ENCODE results near the gene CPEB1.
A peak's percentile ranks its signal among the peaks of the same experiment; 100 is the strongest.
"Not testable (repeated sequence)": the region's sequence is repeated elsewhere in the genome, so short reads cannot be mapped to it uniquely, and the experiment has no call there.

CPEB1 gene

DNA sequence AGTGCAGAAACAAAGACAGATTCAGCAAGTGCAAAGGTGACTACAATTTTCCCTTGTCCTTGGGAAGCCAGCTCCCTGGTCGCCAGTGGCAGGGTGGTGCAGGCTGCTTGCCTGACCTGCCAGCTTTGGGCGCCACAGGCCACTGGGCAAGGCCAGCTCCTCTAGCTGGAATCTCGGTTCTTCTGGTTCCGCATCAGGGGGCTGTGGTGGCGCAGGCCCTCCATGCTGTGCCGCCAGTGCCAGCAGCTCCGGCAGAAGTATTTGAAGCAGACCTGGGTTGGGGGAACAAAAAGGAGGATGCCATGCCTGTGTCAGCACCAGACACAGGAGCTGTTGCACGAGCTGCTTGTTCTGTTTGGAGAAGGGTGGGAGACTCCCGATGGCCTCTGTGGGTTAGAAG lies 102.7 kb downstream of the CPEB1 start:
- no peak overlapping the region for H3K4me3 ChIP-seq (ENCODE audit: low read length)
- H3K27me3 ChIP-seq (replicated peaks; ENCODE audit: control insufficient read depth, insufficient read depth, low read length) = no peaks in the 10 kb centered on the region
- no peak for DNase-seq (ENCODE audit: low read depth)
- no peak overlapping the region for H3K9ac ChIP-seq (ENCODE audit: low read length)
- H3K9me3 ChIP-seq (ENCODE audit: control insufficient read depth, low read length) = no peaks in the 10 kb centered on the region
- peaks cover 6% of the 10 kb centered on the region for H3K36me3 ChIP-seq (ENCODE audit: control insufficient read depth, insufficient read depth, low read length, severe bottlenecking)
- peaks cover 15% of the 10 kb centered on the region for H3K4me1 ChIP-seq (ENCODE audit: control insufficient read depth, insufficient read depth, low read length)

DNA sequence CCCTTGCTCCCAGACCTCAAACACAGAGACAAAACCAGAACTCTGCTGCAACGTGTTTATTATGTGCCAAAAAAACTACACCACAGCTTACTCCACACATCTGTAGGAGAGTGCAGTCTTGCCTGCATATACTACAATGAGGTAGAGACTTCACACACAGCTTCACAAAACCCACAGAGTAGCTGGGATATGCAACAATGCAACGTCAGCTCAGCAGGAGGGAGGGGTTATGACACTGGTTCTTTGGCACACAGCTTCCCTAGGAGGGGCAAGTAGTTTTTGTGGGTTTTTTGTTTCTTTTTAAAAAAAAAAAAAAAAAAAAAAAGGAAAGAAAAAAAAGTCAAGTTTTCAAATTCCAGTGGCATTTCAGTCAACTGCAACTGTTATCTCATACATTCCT lies 104.0 kb downstream of the CPEB1 start:
- Histone ChIP-seq H3K9ac (ENCODE audit: low read length) (no peak overlapping the region), H3K4me3 (ENCODE audit: low read length) (no peak overlapping the region), H3K36me3 (ENCODE audit: control insufficient read depth, insufficient read depth, low read length, severe bottlenecking) (peaks cover 14% of the 10 kb centered on the region), H3K4me1 (ENCODE audit: control insufficient read depth, insufficient read depth, low read length) (peaks cover 22% of the 10 kb centered on the region), H3K9me3 (ENCODE audit: control insufficient read depth, low read length) (no peaks in the 10 kb centered on the region), H3K27me3 (replicated peaks; ENCODE audit: control insufficient read depth, insufficient read depth, low read length) (no peaks in the 10 kb centered on the region)
- DNase-seq (ENCODE audit: low read depth) = peak; percentile 69

DNA sequence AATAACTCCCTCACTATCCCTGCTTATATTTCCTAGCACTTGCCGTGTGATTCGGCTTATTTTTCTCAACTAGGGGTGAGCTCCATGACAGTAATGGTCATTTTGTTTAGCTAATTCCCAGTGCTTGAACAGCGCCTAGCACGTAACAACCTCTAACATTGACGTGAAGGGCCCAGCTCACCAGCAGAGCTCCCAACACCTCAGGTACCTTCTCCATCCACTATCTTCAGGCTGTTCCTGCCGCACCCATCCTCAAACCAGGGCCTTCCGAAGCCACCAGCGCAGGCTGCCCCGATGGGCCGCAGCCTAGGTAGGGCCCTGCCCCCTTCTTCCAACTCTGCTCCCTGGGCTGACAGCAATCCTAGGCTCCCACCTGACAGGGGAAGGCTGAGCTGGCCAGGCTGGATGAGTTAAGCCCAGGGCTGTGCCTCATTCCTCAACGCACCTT lies 106.2 kb downstream of the CPEB1 start:
- peaks cover 29% of the 10 kb centered on the region for H3K36me3 ChIP-seq (ENCODE audit: control insufficient read depth, insufficient read depth, low read length, severe bottlenecking)
- peak overlapping the region; percentile 100 for H3K9ac ChIP-seq (ENCODE audit: low read length)
- H3K4me3 ChIP-seq (ENCODE audit: low read length) = peak overlapping the region; percentile 99
- no peaks in the 10 kb centered on the region for H3K27me3 ChIP-seq (replicated peaks; ENCODE audit: control insufficient read depth, insufficient read depth, low read length)
- DNase-seq (ENCODE audit: low read depth) = peak; percentile 29
- H3K4me1 ChIP-seq (ENCODE audit: control insufficient read depth, insufficient read depth, low read length) = peaks cover 44% of the 10 kb centered on the region
- no peaks in the 10 kb centered on the region for H3K9me3 ChIP-seq (ENCODE audit: control insufficient read depth, low read length)

- H3K27me3 ChIP-seq (replicated peaks; ENCODE audit: control insufficient read depth, insufficient read depth, low read length) = no peaks in the 10 kb centered on the region
- H3K9me3 ChIP-seq (ENCODE audit: control insufficient read depth, low read length) = no peaks in the 10 kb centered on the region
- H3K36me3 ChIP-seq (ENCODE audit: control insufficient read depth, insufficient read depth, low read length, severe bottlenecking) = peaks cover 36% of the 10 kb centered on the region
- DNase-seq (ENCODE audit: low read depth) = peak; percentile 98
- peaks cover 48% of the 10 kb centered on the region for H3K4me1 ChIP-seq (ENCODE audit: control insufficient read depth, insufficient read depth, low read length)
- H3K9ac ChIP-seq (ENCODE audit: low read length) = peak within 1 kb of the TSS; percentile 100
- peak within 1 kb of the TSS; percentile 99 for H3K4me3 ChIP-seq (ENCODE audit: low read length)
Measured at GRCh38 chr15:82540055-82540983, 106.8 kb downstream of the CPEB1 start, which contains the start of gene RPS17. TSS of gene RPS17 (minus strand) at chr15:82540457. CDS start at chr15:82540428, 29 bp downstream.

DNA sequence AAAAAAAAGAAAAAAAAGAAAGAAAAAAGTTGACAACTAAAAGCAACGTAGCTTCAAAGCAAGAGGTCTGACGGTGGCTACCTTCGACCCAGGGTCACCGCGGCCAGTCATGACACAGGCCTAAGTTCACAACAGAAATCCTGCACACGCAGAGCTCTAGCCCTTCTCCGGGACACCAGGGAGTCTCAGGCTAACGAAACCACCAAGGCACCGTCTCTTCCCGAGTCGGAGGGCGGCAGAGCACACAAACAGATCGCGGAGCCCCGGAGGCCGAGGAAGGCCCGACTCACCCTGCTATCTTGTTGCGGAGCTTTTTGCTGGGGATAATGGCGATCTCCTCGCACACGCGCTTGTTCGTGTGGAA lies 107.5 kb downstream of the CPEB1 start:
- peaks cover 48% of the 10 kb centered on the region for H3K4me1 ChIP-seq (ENCODE audit: control insufficient read depth, insufficient read depth, low read length)
- H3K4me3 ChIP-seq (ENCODE audit: low read length) = peak overlapping the region; percentile 99
- peaks cover 40% of the 10 kb centered on the region for H3K36me3 ChIP-seq (ENCODE audit: control insufficient read depth, insufficient read depth, low read length, severe bottlenecking)
- no peaks in the 10 kb centered on the region for H3K27me3 ChIP-seq (replicated peaks; ENCODE audit: control insufficient read depth, insufficient read depth, low read length)
- H3K9ac ChIP-seq (ENCODE audit: low read length) = peak overlapping the region; percentile 100
- no peaks in the 10 kb centered on the region for H3K9me3 ChIP-seq (ENCODE audit: control insufficient read depth, low read length)
- peak; percentile 41 for DNase-seq (ENCODE audit: low read depth)

- Histone ChIP-seq H3K4me3 (ENCODE audit: low read length) (peak overlapping the region; percentile 99), H3K4me1 (ENCODE audit: control insufficient read depth, insufficient read depth, low read length) (peaks cover 48% of the 10 kb centered on the region), H3K27me3 (replicated peaks; ENCODE audit: control insufficient read depth, insufficient read depth, low read length) (no peaks in the 10 kb centered on the region), H3K9ac (ENCODE audit: low read length) (peak overlapping the region; percentile 100), H3K9me3 (ENCODE audit: control insufficient read depth, low read length) (no peaks in the 10 kb centered on the region), H3K36me3 (ENCODE audit: control insufficient read depth, insufficient read depth, low read length, severe bottlenecking) (peaks cover 46% of the 10 kb centered on the region)
- DNase-seq (ENCODE audit: low read depth) = peak; percentile 32
Measured at GRCh38 chr15:82538961-82539690, 108.0 kb downstream of the CPEB1 start.

DNA sequence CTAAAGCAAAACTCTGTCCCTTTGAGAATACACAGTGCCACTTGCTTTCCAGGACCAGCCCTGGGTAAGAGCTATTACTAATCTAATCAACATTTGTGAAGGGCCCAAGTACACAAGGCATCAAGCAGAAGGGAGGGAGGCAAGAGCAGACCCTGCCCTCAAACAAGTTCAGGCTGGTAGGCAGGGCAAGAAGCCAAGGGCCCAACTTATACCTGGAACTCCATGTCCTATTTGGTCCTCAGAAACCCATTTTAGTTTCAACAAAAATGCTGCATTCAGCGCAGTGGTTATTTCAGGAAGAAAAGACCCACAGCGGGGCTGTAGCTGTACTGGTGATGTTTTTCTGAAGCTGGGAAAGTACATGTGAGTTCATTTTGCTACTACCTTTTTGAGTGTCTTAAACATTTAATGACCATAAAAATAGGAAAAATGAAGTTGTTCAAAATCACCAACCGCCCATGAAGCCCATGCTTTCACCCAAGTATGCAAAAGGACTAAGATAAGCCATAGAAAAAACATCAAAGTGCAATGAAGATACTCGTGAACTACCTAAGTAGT lies 109.7 kb downstream of the CPEB1 start:
- Histone ChIP-seq H3K36me3 (ENCODE audit: control insufficient read depth, insufficient read depth, low read length, severe bottlenecking) (peaks cover 59% of the 10 kb centered on the region), H3K4me1 (ENCODE audit: control insufficient read depth, insufficient read depth, low read length) (peaks cover 36% of the 10 kb centered on the region), H3K4me3 (ENCODE audit: low read length) (peak overlapping the region; percentile 99), H3K9me3 (ENCODE audit: control insufficient read depth, low read length) (no peaks in the 10 kb centered on the region), H3K9ac (ENCODE audit: low read length) (peak overlapping the region; percentile 100), H3K27me3 (replicated peaks; ENCODE audit: control insufficient read depth, insufficient read depth, low read length) (no peaks in the 10 kb centered on the region)
- no peak for DNase-seq (ENCODE audit: low read depth)

GRCh38 chr15:82536409-82537350 lies 110.5 kb downstream of the CPEB1 start:
- no peak overlapping the region for H3K4me3 ChIP-seq (ENCODE audit: low read length)

DNA sequence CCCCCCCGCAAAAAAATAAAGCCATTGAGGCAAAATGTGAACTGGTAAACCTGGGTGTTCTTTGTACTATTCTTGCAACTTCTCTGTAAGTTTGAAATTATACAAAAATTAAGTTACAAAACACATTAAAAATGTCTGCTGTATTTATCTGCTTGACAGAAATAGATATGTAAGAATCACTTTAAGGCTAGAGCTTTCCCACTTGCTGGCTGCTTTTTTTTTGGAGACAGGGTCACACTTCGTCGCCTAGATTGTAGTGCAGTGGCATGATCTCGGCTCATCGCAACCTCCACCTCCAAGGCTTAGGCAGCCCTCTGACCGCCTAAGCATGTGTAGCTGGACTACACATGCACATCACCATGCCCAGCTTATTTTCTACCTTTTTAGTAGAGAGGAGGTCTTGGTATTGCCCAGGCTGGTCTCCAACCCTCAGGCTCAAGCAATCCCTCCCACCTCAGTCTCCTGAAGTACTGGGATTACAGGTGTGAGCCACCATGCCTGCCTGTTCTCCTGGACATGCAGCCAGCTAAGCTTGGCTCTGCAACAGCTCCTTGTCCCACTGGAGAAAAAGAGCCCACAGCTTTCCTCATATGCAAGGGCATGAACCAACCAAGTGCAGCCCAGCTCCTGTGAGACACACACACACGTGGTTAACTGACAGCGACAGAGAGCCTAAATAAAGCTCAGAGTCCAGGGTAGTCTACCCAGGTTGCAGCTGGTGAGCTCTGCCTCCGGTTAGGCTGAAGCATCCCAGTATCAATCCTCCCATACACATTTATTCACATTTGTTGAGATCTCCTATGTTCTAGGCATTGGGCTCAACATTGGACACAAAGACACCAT lies 111.4 kb downstream of the CPEB1 start:
- Histone ChIP-seq H3K36me3 (ENCODE audit: control insufficient read depth, insufficient read depth, low read length, severe bottlenecking) (peaks cover 59% of the 10 kb centered on the region), H3K4me1 (ENCODE audit: control insufficient read depth, insufficient read depth, low read length) (peaks cover 32% of the 10 kb centered on the region), H3K9ac (ENCODE audit: low read length) (no peak overlapping the region), H3K9me3 (ENCODE audit: control insufficient read depth, low read length) (no peaks in the 10 kb centered on the region), H3K4me3 (ENCODE audit: low read length) (no peak overlapping the region), H3K27me3 (replicated peaks; ENCODE audit: control insufficient read depth, insufficient read depth, low read length) (no peaks in the 10 kb centered on the region)
- no peak for DNase-seq (ENCODE audit: low read depth)

More at GRCh38 chr15:82536409-82537350, 110.5 kb downstream of the CPEB1 start:
- H3K36me3 ChIP-seq (ENCODE audit: control insufficient read depth, insufficient read depth, low read length, severe bottlenecking) = peaks cover 59% of the 10 kb centered on the region
- H3K9ac ChIP-seq (ENCODE audit: low read length) = no peak overlapping the region
- H3K4me1 ChIP-seq (ENCODE audit: control insufficient read depth, insufficient read depth, low read length) = peaks cover 36% of the 10 kb centered on the region
- no peak for DNase-seq (ENCODE audit: low read depth)
- H3K9me3 ChIP-seq (ENCODE audit: control insufficient read depth, low read length) = no peaks in the 10 kb centered on the region
- H3K27me3 ChIP-seq (replicated peaks; ENCODE audit: control insufficient read depth, insufficient read depth, low read length) = no peaks in the 10 kb centered on the region

DNA sequence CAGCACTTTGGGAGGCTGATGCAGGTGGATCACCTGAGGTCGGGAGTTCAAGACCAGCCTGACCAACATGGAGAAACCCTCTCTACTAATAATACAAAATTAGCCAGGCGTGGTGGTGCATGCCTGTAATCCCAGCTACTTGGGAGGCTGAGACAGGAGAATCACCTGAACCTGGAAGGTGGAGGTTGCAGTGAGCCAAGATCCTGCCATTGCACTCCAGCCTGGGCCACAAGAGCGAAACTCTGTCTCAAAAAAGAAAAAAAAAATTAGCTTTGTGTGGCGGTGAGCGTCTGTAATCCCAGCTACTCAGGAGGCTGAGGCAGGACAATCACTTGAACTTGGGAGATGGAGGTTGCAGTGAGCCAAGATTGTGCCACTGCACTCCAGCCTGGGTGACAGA lies 112.0 kb downstream of the CPEB1 start:
- DNase-seq (ENCODE audit: low read depth); H3K27me3 ChIP-seq (replicated peaks; ENCODE audit: control insufficient read depth, insufficient read depth, low read length); H3K9ac ChIP-seq (ENCODE audit: low read length); H3K4me3 ChIP-seq (ENCODE audit: low read length); H3K9me3 ChIP-seq (ENCODE audit: control insufficient read depth, low read length): not testable (repeated sequence)
- H3K36me3 ChIP-seq (ENCODE audit: control insufficient read depth, insufficient read depth, low read length, severe bottlenecking) = peaks cover 59% of the 10 kb centered on the region
- H3K4me1 ChIP-seq (ENCODE audit: control insufficient read depth, insufficient read depth, low read length) = peaks cover 32% of the 10 kb centered on the region
